NCI-H2227 (cell line): ENCODE data around the gene F3.

Experiments used
- DNase-seq: peaks from one replicate; lab custom pipeline; 2025; ENCODE audit not compliant: unreplicated experiment; lab: John Stamatoyannopoulos, UW

Gene F3

DNA sequence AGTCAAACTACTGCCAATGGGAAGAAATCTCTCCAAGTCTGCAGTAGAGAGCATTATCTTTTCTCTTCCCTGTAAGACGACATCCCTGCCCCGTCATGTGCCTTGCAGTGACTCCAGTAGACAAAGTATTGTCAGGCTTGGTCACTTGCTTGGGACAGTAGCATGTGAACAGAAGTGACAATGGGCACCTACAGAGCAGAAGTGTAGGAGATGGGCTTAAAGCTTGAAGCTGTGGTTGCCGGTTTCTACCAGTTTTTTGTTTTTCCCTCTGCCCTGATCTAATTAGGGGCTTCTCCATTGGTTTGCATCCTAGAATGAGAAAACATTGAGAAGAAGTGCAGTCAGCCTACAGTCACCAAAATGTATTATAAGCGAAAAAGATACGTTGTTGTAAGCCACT is 12.7 kb downstream of the F3 start:
- no peak for DNase-seq

DNA sequence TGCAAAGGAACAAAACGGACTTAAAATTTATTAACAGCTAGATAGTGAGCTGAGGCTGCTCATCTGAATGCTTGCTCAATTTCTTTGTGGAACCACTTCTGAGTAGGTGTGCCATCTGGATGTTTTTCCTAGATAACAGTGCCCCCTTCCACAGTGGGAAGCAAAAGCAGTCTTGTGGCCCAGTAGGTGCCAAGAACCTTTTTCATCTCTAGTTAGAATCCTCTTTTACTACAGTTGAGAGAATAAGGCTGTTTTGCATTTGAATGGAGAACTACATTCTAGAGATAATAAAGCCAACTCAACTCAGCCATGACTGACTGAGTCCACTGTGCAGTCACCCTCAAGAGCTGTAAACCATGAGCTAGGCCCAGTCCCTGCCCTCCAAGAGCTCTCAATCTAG is 13.3 kb downstream of the F3 start:
- DNase-seq, result no peak

DNA sequence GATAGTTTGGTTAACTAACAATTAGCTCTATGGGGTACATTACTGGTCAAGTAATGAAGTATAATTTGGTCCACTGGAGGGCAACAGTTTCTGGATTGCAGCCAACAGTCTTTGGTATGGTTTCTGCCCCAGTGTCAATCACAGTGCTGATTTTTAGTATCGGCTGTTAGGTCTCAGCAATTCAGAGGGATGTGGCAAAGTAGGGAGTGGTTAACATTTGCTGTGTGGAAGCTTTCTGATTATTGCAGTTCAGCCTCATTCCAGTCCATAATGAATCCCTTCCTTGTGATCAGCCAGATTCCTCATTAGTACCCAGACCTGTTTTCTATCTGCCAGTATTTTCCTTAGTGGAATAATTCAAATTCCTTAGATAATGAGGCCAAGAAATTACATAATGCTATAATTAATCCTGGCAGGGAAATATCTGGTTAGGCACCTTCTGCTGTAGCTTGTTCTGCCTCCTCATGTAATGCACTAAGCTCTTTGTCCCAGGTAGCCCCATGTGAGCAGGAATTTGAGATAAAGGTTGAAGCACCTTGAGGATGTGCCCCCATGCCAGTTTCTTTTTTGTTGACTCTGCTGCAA is 14.0 kb downstream of the F3 start:
- peak; percentile 57 for DNase-seq

DNA sequence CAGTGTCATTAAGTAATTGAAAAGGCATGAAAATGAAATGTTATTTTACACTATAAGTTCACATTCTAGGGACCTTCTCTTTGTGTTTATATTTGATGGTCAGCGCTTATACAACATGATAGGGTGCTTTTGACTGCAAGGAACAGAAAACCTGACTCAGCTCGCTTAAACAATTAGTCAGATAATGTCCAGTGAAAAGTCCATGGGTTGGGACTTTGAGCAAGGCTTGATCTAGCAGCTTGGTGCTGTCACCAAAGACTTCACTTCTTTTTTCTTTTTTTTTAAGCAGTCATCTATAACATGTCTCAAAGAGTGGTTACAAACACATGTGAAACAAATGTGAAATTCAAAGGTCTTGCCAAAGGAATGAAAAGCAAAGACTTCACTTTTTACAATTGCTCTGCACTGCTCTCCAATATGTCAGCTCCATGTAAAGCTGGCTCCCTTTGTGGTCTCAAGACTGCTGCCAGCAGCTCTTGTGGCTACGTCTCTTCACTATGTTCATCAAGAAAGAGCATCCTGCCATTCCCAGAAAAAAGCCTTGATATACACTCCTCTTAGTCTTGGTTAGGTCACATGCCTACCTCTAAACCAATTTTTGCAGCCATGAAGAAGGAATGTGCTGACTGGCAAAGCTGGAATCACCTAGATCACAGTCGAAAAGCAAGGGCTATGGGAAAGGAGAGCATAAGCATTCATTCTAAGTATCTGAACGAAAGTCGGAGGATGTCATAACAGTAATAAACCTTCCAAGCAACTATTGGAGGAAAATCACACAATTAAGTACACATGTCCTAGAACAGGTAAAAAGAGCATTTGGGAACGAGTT is 15.2 kb downstream of the F3 start:
- no peak for DNase-seq

DNA sequence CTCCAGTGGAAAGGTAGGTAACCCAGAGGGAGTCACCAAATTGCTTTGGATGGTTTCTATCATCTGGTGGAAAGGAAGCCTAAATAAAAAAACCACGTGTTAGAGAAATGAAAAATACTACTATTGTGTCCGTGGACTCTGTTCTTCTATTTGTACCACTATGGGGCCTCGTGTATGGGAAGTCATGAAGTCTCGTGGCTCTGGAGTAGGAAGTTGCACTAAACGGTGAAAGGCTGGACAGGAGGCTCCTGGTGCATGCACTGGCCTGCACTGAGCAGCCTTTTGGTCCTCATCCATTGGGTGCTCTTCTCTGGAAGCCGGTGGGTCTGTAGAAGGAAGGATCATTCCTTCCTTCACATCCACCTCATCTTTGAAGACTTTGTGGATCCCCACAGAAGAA is 17.0 kb downstream of the F3 start:
- DNase-seq, result no peak

DNA sequence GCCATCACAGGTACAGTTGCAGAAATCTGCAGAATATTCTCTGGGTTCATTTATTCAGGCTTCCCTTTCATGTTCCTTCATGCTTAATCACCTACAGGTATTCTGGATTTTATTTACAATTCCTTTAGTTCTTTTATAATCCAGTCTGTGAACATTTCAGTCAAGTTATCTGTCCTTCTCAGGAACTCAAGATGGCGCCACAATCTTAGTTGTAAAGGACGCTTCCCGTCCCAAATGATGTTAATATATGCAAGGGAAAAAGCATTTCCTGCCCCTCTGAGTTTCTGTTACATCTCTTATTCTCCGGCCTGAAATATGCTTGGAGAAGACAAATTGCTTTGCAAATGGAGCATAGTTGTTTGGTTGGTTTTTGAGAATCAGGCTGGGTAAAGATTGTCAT is 19.3 kb downstream of the F3 start:
- DNase-seq, result peak; percentile 53

DNA sequence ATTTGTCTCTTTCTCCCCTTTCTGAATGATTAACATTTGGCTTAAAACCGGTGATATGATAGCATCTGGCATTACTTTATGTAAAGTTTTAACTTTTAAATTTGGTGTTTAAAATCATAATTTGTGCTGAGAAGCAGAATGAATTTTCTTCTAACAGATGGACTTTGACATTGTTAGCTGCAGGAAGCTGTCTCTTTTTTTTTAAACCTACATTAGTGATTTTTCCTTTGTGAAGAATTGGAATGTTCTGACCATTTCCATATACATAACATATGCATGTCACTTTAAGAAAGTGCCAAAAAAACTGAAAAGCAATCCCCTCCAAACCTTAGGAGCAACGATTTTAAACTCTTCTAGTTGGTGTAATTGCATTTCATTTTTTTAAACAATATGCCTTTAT is 22.2 kb downstream of the F3 start:
- DNase-seq, result no peak

DNA sequence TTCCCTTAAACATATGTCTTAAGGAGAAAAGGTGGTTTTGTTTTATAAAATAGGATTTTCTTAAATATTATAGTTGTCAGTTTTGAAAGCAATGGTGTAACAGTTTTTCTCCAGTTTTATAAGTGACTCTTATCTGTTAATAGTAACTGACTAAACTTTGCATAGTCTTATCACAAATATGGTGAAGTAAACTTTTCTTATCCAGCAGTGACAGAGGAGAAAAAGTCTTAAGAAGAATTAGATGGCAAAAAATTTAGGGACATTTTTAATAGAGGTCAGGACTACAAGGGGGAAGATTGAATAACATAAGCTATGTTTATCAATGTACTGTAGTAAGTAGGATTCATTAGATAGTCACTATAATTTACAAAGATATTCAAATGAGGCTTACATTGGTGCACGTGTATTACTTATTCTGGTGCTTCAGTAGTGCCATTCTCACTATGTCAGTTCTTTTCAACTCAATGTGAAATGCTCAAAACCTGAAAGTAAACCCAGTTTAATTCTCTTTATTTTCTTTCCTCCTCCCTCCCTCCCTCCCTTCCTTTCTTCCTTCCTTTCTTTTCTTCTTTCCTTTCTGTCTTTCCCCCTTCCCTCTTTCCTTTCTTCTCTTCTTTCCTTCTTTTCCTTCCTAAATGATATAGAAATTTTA is 26.1 kb downstream of the F3 start:
- DNase-seq, result no peak

DNA sequence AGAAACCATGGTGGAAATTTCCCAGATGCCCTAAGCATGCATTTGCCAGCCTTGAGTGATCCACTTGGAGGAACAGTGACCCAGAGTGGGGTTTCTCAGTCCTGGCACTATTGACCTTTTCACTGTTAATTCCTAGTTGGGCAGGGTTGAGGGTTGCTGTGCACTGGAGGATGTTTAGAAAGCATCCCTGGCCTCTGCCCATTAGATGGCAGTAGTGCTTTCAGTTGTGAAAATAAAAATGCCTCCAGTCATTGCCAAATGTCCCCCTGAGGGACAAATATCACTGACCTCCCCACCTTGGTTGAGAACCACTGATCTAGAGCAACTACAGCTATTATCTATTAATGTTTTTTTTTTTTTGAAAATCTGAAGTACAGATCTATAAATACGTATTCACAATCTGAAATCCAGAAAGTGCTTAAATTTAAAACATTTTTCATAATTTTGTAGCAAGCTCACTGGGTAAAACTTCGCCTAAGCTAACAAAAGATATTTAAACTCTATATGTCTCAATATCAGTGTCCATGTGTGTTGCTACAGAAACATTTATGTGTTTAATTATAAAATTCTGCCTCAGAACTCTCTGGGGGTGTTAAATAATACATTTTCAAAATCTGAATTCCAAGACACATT is 27.3 kb downstream of the F3 start:
- peak; percentile 41 for DNase-seq

DNA sequence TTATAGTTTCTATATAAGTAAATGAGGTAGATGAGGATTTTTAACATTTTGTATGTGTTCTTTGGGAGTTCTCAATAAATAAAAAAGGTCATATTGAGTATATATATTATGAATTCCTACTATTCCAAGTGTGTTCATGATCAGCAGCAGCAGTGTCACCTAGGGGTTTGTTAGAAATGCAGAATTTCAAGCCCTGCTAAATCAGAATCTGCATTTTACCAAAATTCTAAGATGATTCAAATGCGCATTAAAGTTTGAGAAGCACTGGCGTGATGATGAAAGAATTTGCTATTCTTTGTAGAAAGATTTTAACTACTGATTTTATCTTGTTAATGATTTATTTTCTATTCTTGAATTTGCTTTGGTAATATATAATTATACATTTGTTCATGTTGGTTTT is 28.7 kb downstream of the F3 start:
- DNase-seq, result no peak

DNA sequence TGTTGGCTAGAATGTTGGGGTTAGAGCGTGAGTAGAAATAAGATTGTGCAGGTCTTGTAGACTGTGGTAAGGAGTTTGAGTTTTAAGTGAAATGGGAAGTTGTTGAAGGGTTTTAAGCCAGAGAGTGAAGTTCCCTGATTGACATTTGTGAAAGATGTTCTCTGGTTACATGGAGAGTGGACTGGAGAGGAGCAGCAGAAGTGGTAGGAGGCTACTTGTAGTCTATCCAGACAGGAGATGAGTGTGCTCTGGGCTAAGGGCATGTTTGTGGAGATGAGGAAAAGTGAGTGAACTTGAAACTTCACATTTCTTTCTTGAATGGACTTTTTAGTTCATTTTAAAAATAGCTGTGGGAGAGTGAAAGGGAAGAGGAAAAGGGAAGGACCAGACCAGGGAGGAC is 37.0 kb downstream of the F3 start:
- no peak for DNase-seq

DNA sequence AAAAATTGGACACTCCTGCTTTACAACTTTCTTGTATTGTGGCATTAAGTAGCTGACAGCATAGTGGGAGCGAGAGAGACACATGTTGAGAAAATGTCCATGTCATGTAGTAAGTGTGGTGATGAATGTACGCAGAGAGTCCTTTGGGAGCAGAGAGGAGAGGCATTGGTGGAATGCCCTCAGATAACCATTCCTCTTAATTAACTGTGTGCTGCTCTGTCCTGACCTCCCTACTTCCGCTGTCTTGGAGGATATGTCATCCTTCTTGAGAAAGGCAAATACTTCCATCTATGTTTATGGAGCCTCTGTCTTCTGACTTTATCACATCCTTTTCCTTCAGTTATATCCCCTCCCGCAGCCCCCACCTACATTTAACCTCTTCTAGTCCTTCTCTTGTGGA is 38.4 kb downstream of the F3 start:
- DNase-seq, result no peak

DNA sequence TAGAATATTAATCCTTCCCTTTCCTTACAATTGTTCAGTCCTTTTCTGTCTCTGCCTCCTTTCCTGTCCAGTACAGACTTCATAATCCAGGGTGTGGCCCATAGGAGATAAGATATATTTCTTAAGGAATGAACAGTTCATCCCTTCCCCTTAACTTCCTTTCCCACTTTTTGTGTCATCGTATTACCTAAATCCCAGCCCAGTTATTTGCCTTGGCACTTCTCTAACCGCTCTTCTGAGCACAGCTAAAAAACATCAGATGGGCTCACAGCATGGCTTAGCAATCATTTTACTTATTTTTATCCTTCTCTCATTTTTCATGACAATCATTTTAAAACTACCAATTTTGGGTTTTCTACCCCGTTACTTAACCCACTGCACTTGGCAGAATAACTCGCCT is 39.6 kb downstream of the F3 start:
- no peak for DNase-seq

DNA sequence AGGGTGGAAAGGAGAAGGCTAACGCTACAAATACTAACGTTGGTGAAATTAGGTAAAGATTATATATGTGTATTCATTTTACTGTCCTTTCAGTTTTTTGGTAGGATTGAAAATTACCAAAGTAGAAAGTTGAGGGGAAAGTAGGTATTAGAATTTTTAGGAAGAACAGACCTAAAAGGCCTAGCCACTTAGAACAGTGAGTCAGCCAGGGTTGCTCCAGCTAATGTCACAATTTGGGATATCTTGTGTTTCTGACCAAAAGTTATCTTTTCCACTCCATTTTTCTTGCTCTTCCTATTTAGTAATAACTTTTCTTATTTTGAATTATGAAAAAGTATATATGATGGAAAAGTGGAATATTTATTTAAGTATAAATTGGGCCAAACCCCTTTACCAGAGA is 40.1 kb downstream of the F3 start:
- no peak for DNase-seq

DNA sequence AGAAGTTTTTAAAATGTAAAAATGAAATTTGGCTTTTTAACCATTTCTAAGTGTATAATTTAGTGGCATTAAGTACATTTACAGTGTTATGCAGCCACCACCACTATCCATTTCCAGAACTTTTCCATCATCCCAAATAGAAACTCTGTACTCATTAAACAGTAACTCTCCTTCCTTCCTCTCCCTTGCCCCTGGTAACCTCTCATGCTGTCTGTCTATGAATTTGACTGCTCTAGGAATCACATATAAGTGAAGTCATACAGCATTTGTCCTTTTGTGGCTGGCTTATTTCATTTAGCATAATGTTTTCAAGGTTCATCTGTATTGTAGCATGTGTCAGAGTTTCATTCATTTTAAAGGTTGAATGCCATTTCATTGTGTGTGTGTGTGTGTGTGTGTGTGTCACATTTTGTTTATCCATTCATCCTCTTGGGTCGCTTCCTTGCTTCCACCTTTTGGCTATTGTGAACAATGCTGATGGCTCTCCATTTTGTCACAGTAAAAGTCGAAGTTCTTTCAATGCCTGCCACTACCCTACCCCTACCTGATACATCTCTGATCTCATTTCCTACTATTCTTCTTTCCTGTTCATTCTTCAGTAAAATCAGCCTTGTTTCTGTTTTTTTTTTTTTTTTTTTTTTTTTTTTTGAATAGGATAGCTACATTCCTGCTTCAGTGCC is 45.3 kb downstream of the F3 start:
- no peak for DNase-seq

DNA sequence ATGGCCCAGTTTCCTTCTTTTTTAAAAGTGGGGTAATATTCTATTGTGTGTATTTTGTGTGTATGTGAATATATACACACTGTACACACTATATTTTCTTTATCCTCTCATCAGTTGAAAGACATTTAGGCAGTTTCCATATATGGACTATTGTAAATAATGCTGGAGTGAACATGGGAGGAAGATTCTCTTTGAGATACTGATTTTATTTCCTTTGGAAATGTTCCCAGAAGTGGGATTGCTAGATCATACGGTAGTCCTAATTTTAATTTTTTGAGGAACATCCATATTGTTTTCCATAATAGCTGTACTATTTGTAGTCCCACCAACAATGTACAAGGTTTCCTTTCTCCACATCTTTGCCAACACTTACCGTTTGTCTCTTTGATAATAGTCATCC is 51.0 kb downstream of the F3 start:
- DNase-seq, result no peak

DNA sequence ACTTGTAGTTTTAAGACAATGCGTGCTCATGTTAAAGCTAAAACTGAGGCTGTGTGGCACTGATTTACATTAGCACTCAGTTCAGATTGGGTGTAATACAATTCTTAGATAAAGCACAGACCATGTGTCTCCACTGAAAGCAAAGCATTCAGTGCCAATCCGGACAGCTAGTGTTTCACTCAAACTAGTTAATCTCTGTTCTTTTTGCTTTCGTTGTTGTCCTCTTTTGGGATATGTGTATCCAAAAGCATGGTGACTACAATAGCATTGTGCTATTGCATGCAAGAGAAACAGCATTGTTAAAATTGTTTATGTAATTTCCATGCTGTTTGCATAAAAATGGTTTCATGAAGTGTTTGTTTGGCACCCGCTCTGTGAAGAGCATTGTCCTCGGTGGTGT is 54.6 kb downstream of the F3 start:
- no peak for DNase-seq

DNA sequence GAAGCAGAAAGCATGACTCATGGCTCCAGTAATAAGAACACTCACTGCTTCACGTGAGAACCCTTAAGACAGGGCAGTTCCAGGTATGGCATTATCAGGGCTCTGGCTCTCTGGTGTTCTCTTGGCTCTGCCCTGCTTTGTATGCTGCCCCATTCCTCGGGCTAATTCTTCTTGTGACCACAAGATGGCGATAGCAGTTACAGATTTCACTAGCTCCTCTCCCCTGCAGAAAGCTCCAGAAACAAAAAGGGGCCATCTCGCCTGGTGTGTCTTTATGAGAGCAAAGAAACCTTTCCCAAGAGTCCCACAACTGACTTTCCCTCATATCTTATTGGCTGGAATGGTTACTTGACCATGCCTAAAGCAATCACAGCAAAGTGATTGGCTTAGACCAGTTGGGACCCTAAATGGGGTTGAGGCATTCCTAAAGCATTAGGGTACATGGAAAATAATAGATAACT is 60.1 kb downstream of the F3 start:
- DNase-seq, result peak; percentile 81

DNA sequence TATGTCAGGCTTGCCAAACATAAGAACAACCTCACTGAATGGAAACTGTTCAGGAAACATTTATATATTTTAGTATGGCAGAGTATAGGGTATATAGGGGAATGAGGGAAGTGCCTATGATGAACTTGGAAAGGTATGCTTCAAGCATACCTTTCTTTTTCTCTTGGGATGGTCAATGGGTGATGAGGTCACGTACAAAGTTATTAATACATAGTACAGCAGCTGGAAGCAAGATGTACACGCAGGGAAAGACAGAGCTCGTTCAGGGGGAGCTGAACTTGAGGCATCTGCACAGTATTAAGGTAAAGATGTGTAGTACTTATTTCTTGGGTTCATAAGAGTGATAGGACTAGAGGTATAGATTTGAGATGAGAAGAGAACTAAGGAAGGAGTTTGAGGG is 61.9 kb downstream of the F3 start:
- DNase-seq, result no peak
